Measurements from ENCODE around the gene IL33.

Gene IL33

DNA sequence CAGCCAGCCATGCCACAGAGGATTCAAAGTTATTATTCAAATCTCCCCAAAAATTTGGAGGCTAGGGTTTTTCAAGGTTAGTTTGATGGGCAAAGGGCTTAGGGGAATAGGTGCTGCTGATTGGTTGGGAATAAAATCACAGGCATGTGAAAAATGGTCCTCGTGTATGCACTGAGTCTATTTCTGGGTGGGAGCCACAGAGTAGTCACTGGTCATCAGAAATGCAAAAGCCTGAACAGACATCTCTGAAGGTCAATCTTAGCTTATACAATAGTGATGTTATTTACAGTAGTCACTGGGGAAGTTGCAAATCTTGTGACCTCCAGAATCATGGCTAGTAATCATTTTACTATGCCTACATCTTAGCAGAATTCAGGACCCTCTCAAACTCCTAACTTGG is 1.3 kb downstream of the IL33 start:
- no peak for DNase-seq (ENCODE audit: low read depth in 2 of 2)

DNA sequence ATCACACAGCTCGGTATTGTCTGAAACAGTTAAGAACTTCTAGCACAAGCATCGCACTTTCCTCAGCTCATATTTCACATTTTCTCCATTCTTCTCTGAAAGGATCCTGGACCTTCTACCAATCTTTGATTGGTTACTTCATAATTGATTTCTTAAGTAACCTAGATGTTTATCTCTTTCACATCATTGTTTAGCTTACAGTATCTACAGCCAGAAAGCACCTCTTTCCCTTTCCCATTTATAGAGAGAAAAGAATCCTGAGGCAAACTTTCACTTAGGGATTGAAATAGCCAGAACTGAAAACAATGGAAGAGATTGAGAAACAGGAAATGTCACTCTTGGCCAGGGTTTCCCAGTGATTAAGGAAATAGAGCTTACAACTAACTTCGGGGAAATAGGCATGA is 2.5 kb downstream of the IL33 start:
- no peak for DNase-seq (ENCODE audit: low read depth in 2 of 2)

DNA sequence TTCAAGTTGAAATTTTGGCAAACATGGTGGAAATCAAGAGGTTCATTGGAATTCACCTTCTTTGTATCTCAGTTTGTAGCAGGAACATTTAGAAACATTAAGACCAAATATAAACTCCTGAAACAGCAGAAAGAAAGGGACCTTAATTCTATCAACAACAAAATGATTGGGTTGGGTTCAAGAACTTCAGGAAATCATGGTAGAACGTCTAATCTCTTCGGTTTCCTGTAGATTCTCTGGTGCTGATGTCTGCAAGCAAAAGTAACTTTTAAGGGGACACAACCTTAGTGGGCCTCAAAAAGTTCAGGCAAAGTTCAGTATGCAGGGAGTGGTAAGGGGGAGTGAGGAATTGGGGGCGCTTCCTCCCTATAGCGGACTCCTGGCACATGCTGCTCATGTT is 3.4 kb downstream of the IL33 start:
- DNase-seq (ENCODE audit: low read depth in 2 of 2) = no peak

DNA sequence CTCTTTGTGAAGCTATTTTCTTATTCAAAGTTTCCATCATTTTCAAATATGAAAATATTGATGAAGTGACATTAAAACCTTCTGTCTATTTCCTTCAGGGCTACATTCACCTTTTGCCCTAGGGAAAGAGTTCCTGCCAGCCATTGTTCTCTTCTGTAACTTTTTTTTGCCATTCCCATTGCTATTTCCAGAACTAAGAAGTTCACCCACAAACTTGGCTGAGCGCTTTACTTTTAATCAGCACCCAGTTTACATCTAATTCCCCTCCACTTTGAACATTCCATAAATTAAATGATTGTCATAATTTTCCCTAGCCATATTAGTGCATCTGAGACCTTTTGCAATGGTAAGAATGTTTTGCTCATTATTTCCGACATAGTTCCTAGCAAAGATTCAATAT is 4.4 kb downstream of the IL33 start:
- no peak for DNase-seq (ENCODE audit: low read depth in 2 of 2)

DNA sequence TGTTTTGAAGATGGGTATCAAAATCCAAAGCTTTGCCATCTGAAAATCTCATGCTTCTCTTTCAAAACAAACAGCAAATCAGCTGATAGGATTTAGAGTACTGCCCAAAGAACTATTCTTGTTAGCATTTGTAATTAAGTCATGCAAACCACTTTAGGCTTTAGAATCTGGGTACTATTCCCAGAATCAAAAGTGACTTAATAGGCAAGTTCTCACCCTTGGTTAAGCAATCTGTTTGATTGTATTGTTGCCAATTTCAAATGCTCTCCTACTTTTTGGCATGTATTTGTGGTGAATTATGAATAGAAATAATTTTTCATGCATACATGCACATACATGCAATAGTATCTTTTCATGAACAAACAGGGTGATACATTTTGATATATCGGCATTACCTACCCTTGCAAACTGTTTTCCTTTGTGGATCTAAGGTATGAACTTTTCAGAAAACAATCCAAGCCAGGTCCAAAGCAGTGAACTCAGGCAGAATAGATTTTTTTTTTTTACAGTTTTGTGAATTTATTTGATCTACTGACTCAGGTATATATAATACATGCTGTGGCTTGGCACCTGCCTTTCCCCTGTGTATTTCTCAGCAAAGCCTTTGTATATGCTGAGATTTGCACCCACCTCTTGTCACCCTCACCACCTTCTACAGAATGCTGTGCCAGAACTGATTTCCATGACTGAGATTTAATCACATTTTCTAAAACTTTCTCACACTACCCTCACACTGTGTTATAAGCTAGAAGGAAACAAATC is 9.0 kb downstream of the IL33 start:
- DNase-seq (ENCODE audit: low read depth in 2 of 2) = no peak

DNA sequence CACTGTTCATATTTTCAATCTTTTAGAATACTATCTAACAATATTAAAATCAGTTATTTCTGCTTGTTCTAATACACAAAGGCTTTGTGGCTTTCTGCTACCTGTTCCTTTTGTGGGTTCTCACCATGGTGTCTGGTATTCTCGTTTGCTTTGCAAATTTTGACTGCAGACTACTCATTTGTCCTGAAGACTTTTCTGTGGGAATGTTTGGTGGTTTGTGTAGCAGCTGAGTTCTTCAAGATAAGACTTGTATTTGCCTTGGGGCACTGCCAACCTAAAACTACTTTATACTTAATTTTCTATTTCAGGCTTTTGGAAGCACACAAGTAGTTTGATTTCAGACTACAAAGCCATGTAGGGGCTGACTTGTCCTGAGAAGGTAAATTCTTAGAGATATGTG is 11.1 kb downstream of the IL33 start:
- DNase-seq (ENCODE audit: low read depth in 2 of 2) = no peak

DNA sequence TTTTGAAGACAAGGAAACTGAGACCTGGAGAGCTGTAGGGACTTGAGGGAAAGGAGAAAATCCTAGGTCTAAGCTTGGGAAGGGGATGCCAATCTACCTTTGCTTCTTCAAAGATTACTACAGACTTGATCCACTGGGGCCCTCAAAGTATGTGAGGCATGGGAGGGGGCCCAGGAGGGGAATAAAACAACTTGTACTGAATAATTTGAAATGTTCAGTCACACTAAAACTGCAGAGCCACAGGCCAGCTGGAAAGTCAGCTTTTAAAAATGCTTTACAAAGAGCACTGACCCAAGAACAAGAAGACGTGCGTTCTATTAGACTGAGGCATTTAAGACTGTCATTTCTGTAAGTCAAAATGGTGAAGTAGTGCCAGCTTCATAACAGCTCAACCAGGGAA is 13.6 kb downstream of the IL33 start:
- no peak for DNase-seq (ENCODE audit: low read depth in 2 of 2)

DNA sequence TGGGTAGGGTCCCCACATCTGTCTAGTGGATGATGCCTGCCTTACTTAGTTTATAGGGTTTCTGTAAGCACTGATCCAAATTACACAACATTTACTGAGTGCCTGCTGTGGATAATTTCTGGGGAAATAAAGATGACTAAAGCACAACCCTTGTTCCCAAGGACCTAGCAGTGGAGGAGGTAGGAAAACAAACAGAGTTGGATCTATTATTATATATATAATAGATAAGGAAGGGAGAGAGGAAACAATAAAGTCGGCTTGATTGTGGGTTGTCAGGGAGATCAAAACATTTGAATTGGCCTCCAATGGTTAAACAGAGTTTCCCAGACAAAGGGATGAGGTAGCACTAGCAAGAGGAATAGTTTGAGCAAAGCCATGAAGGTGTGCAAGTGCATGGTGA is 14.0 kb downstream of the IL33 start:
- no peak for DNase-seq (ENCODE audit: low read depth in 2 of 2)

DNA sequence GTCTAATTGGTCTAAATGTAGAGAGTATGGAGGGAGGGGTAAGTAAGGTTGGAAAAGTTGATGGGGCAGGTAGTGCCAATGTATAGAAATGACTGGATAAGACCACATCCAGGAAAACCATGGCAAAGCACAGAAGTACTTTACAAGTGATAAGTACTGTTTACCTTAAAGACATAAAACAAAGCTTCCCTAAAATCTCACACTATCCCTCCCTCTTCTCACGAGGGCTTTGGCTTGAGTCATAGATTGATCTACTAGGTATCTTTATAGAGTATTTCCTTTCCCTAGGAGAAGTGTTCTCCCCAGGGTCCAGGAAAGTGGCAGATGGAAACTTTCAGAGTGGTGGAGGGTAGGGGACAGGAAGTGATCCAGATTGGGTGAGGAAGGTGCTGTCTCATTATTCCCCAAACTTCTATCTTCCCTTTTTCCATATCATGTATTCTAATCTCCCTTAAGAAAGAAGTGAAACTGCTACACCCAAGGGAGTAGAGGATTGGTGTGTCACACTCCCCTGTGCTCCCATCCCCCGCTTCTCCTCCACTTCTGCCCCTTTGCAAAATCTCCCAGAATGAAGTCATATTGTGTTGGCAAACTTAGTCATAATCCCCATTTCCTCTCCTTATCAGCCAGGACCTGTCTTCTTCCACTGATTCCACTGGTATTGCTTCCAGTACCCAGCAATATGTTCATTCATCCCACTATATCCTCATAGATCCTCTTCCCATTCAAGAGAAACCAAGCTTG is 14.6 kb downstream of the IL33 start:
- DNase-seq (ENCODE audit: low read depth in 2 of 2) = no peak

DNA sequence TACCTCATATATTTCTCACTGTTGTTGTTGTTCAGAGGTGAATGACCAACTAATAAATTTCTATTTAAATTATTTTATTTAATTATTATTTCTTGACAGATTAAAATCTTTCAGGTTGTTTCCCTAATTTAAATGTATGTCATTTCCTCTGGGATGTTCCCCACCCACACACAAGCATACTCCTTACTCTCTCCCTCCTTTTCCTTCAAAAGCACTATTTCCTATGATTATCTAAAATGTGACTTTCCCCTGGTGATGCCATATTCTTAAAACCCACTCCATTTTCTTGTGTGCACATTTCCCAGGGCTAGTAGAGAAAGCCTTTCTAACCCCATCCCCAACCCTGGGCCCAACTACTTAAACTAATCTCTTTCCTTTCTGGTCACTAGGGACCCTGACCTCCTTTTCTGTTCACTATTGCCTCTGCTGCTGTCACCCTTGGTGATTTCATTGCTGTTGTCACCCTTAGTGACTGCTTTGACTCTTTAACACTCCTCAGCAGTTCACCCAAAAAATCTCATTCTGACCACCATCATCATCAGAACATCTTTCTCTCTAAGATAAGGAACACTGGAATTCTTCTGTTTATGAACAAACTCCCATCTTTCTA is 16.8 kb downstream of the IL33 start:
- no peak for DNase-seq (ENCODE audit: low read depth in 2 of 2)

DNA sequence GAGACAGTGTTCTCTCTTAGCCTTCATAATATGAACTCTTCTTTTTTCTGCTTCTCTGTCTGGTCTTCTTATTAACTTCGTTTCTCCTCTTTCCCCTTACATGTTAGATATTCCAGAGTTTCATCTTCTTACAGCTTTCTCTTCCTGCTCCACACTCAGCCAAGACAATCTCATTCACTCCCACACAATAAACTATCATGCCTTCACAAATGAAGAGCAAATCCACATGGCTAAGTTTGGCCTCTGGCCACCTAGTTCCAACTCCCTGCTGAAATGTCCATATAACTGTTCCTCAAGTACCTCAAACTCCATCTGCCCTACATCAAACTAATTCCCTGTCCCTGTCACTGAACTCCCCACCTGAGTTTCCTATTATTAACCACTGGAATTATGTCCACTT is 18.4 kb downstream of the IL33 start:
- no peak for DNase-seq (ENCODE audit: low read depth in 2 of 2)

DNA sequence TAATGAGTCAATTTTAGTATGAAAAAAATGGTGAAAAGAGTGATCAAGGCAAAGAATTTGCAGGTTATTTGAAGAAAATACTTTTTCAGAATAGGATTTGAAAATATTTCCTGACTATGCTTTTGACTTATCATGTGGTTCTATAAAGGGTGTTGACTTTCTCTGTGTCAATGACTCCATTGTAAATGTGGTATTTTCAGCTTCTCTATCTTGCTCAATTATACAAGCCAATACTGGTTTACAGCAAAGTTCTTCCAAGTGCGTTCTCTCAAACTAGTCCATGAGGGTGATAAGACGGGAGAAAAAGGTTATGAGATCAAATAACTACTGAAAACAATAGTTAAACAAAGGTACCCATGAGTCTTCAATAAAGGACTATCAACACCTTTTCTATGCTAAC is 21.7 kb downstream of the IL33 start:
- no peak for DNase-seq (ENCODE audit: low read depth in 2 of 2)

DNA sequence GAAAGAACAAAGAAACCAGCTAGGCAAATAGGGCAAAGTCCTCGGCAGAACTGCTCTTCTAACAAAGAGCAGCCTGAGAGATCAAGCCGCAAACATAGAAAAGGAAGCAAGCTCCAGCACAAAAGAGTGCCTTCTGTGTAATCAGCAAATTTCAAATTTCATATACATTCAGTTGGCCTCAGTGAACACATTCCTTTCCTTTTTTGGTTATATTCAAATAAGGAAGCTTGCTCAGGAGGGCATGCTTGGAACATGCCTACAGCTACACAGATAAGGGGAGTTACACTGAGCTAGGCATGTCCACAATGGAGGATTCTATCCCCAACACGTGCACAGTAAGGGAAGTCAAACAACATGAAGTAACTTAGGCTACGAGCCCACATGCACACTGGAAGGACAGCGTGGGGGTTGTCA is 23.4 kb downstream of the IL33 start:
- DNase-seq (ENCODE audit: low read depth in 2 of 2) = no peak

DNA sequence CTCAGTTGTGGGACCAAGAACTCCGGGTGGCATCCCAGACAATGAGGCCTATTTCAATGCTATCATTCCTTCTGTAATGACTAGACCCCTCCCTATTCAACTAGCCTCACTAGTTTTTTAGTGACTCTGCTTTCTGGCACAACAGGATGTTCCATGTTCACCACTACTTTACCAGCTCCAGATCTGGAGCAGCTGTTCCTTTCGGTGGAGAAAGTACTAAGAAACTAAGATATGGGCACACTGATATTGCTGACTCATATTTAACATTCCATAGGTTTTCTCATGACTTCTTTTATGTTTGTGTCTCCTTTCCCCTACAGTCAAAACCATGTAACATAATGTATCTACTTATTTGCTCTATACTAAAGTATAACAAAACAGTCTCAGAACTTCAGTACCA is 24.1 kb downstream of the IL33 start:
- no peak for DNase-seq (ENCODE audit: low read depth in 2 of 2)

DNA sequence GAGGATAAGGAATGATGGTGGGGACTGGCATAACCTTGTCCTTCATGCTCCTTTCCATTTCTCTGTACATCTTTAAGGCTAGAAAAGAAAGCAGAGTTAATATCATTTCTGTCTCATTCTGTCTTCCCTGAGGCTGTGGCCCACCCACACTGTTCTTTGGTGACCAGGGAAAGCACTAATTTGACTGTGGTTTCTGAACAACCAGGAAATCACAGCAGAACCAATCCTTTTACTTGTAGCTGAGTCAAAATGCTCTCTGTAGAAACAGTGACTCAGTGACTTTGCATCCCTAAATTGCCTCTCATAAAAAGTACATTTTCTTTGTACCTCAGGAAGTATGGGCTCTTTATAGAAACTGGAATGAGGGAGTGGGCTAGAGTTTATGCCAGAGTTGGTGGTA is 28.1 kb downstream of the IL33 start:
- DNase-seq (ENCODE audit: low read depth in 2 of 2) = no peak

DNA sequence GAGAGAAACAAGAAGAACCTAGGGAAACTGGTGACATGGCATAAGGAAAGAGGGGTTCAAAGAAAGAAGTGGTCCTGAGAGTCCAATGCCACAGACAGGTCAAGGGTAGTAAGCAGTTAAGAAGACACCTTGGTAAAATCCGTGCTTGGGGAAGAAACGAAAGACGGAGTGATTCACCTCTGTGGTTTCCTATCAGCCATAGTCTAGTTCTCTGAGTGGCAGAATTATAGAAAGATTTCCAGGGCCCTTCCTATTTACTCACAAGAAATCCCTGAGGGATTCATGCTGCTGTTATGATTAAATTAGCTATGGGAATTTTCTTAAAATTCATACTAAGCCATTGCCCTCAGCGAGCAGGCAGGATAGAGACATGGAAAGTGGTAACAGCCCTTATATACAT is 31.7 kb downstream of the IL33 start:
- no peak for DNase-seq (ENCODE audit: low read depth in 2 of 2)

DNA sequence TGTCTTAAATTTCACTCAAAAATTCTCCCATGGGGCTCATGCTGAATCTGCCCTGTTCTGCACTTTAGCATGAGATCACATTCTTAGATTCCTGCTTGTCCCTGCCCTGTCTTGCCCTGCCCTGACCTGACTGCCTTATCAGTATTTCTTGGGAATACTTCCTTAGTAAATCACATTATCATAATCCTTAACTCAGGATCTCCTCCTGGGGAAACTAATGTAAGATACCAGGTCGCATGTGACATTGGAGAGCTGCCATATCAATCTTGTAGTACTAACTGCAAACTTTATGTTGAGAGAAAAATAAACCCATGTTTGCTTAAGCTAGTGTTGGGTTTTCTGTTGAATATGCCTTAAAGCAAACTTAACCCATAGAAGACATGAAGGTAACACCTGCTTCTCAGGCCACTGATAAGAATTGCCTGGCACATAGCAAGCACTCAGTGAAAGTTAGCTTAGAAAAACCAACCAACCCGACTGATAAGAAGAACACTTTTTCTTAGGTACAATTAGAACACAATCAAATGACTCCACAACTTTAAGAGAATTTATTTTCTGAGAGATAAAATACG is 53.3 kb downstream of the IL33 start:
- no peak for DNase-seq (ENCODE audit: low read depth in 2 of 2)

DNA sequence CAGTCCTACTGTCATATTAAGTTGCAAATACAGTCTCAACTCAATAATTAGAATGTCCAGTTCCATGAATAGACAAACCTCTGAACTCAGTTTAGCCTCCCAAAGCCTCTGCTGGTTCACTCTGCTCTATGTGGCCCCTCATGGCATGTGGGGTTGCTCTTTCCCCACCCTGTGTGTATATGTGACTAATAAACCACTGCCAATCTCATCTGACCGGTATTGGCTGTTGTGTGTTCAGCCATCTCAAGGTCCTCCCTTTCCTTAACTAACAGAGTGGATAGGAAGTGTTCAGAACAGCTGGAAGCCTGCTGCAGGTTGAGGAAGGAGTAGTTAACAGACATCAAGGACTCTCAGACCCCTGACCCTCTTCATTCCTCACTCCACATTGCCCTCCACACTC is 55.3 kb downstream of the IL33 start:
- DNase-seq (ENCODE audit: low read depth in 2 of 2) = no peak

DNA sequence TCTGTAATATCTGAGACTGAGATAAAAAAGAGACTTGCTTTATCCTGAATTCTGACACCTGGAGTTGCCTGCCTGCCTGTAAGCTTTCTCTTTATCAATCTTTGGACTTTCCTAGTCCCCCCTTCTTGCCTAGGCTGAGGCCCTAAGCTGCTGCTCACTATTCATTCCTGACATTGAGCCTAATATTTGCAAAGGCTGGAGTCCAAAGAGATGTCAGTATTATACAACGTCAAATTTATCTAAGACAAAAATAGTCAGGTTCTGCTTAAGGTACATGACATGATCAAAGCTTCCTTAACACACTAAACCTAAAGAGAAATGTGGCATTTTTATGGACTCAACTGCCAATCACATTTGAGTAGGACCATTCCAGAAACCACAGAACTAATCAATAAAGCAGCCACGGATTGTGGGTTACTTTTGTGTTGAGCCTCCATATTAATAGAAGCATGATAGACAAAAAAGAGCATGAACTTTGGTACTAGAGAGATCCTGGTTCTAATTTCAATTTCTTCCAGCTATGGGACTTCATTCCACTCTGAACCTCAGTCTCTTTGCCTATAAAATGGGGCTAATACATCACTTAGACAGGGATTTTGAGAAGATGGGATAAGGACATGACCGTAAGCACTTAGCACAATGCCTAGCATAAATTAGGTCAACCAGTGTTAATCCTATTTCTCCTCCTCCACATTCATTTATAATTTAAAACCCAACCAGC is 56.1 kb downstream of the IL33 start:
- DNase-seq (ENCODE audit: low read depth in 2 of 2) = no peak

DNA sequence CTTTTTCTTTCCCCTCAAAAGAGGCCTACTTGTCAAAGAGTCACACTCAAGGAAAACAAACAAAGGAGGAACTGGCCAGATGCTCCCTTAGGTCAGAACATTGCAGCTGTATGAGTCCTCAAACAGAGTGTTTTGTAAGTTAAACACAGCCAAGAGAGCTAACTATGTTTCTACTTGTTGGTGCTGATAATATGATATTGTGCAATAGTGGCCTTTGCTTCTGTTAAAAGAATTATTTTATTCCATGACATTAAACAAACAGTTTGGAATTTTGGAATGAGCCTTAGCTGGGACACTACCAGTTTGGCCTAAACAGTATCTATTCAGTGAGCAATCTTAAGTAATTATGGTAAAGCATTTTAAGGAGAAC is 56.6 kb downstream of the IL33 start:
- no peak for DNase-seq (ENCODE audit: low read depth in 2 of 2)

DNA sequence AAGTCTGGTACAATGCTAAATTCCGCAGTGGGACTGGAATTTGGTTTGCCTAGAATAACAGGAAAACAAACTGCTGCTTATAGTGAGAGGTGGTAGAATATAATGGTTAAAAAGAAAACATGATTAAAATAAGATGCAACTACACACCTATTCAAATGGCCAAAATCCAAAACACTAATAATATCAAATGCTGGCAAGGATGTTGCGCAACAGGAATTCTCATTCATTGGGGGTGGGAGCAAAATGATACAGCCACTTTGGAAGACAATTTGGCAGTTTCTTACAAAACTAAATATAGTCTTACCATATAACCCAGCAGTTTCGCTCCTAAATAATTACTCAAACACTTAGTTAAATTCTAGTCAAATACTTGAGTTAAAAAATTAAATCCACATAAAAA is 61.8 kb downstream of the IL33 start:
- no peak for DNase-seq (ENCODE audit: low read depth in 2 of 2)

DNA sequence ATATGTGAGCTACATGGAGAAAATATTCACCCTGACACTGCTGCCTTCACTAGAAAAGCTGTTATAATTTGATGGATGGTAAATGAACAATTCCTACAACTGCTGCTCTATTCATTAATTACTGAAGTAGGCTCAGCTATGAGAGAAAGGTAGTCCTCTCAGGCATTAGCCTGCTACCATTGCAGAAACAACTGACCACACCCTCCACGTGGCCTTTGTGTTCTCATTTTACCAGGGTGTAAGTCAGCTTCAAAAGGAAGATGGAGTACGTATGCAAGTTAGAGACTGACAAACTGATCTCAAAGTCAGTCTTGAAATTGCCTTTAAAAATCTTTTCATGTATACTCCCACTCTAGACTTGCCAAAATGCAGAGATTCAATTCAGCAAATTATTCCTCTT is 86.3 kb downstream of the IL33 start:
- no peak for DNase-seq (ENCODE audit: low read depth in 2 of 2)

All from stimulated activated CD8-positive, alpha-beta memory T cell treated with anti-CD3 and anti-CD28 coated beads, Interleukin-7, amount 100 ng/mL, for 4 hours (primary cell).